Endometrial microvascular endothelial cells (primary cell): Measurements from ENCODE around the gene CEP55. TPM values are rescaled to one million over a fixed set of nuclear protein-coding genes. Genes with fewer than 3 reads are reported as not detected.
"Not testable (repeated sequence)": the region's sequence is repeated elsewhere in the genome, so short reads cannot be mapped to it uniquely, and the experiment has no call there.

Experiments
- in situ Hi-C: cut with HindIII; loops from 2 replicates; pipeline ENCODE4 v1.10.0; 2017; ENCODE audit warnings: low sequenced_read_pairs, low pct_unique_long_range_greater_than_20kb; ENCODE audit errors: inconsistent ontology term
- total RNA-seq: library from RNA; depleted of rRNA; stranded (reverse); fragments of >200 nt; gene quantifications from one replicate; pipeline ENCODE4 v1.2.3, GENCODE V29; 2015; ENCODE audit errors: inconsistent ontology term

The CEP55 gene
- total RNA-seq, 1 donor from 2014 or later = 72.3 TPM

DNA sequence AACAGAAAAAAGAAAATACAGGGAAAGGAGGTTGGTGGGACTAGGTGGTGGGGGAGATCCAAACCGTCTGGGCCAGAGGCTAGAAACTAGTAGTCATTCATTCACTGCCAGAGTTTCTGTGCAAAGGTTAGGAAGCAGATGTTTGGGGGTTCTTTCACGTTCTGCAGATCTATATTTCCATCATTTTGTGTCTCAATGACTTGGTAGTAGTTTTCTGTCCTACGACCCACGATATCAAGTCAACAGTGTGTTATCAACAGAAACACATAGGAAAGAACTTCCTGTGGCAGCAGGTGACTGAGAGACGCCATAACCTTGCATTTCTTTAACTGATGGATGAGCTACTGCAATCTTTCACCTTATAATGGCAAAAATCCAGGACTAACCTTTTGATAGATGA, 1.8 kb downstream of the CEP55 start:
- in situ Hi-C loops = no loop called here

DNA sequence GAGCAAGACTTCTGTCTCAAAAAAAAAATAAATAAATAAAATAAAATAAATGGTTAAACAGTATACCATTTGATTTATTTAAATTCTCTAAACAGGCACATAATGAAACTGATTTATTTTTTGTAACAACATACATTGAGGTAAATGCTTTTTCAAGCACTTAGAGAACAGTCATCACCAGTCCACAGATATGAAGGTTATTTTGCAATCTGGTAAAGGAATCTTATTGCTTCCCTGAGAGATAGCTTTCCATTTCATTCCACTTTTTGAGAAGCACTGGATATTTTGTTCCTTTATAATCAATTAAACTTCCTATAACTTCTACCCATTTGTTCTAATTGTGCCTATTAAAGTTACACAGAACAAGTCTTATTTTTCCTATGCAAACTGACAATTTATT, 5.2 kb downstream of the CEP55 start:
- in situ Hi-C loops = no loop called here

DNA sequence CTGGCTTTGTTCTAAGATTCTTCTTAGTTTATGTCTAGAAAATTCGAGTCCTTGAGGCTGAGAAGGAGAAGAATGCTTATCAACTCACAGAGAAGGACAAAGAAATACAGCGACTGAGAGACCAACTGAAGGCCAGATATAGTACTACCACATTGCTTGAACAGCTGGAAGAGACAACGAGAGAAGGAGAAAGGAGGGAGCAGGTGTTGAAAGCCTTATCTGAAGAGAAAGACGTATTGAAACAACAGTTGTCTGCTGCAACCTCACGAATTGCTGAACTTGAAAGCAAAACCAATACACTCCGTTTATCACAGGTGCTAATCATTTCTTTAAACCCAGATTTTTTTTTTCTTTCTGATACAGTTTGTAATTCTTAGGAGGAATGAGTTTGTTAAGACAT, 6.7 kb downstream of the CEP55 start:
- in situ Hi-C loops = no loop called here

DNA sequence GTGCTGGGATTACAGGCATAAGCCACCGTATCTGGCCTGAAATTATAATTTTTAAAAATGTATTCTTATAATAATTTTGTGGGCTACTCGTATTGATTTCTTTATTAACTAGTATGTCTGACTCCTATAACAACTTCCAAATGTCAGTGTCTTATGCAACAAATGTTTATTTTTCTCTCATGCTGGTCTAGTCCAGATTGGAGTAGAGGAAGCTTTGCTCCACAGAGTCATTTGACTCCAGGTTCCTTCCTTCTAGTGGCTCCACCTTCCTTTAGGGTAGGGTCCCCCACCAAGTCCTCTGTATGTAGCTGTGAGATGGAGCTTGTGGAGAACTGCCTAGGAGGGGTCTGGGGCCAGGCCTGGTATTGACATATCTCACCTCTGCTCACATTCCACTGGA, 8.7 kb downstream of the CEP55 start:
- in situ Hi-C loops = no loop called here

DNA sequence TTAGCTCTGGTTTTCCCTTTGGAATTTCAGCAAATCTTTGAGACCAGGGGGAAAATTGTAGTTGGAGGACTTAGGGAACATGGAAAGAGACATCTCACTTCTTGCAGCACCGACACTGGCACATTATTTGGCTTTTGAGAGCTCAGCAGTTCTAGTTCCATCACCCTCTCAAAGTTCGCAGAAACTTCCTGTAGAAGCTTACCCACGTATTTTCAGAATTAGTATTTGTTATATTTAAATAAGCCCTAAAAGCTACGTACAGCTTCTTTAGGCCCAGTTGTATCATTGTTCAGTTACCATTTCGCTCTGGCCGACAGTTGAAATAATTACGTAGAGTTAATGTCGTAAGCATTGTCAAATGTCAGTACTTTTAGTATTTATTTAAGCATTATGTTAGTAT, 13.4 kb downstream of the CEP55 start:
- in situ Hi-C loops = no loop called here

DNA sequence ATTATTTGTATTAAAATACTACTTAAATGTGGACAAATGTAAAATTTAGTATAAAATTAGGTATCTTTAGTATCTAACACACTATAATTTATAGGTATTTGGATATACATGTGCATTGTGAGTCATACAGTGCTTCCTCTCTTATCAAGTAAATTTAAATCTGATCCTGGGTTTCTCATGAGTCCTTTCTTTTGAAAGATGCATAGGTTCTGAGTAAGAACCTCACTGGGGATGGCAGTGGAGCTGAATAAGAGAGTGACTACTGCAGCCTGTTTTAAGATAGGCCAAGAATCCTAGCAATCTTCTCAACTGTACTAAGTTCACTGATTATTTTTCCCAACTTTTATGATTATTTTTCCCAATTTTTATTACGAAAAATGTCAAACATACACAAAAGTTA, 16.2 kb downstream of the CEP55 start:
- in situ Hi-C loops = no loop called here

DNA sequence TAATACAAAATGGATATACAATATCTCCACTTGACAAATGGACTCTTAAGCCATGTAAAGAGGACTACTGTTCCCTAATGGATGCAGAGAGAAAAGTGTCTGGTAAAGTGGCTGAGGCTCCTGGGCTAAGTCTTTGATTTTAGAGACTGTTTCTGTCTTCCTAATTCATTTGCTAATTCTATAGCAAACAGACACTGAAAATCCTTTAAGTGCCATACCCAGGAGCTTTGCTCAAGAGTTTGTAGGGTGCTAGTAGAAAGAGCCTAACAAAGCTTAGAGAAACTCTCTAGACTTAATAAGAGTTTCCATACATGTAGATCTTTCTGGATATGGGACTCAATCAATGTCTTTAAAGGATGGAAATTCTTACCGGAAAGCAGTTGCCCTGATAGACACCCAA, 16.7 kb downstream of the CEP55 start:
- in situ Hi-C loops = no loop called here

DNA sequence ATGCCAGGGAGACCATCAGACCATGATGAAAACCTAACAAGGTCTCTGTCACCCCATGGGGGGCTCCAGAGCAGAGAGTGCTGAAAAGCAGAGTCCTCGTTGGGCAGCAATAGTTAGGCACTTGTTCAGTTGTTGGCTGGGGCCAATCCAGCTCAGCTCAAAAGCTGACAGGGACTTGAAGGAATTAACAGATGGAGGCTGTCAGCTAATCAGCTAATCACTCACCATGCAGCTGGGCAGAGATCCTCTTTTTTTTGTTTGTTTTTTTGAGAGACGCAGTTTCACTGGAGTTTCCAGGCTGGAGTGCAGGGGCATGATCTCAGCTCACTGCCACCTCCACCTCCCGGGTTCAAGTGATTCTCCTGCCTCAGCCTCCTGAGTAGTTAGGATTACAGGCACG, 18.1 kb downstream of the CEP55 start:
- in situ Hi-C loops = no loop called here

DNA sequence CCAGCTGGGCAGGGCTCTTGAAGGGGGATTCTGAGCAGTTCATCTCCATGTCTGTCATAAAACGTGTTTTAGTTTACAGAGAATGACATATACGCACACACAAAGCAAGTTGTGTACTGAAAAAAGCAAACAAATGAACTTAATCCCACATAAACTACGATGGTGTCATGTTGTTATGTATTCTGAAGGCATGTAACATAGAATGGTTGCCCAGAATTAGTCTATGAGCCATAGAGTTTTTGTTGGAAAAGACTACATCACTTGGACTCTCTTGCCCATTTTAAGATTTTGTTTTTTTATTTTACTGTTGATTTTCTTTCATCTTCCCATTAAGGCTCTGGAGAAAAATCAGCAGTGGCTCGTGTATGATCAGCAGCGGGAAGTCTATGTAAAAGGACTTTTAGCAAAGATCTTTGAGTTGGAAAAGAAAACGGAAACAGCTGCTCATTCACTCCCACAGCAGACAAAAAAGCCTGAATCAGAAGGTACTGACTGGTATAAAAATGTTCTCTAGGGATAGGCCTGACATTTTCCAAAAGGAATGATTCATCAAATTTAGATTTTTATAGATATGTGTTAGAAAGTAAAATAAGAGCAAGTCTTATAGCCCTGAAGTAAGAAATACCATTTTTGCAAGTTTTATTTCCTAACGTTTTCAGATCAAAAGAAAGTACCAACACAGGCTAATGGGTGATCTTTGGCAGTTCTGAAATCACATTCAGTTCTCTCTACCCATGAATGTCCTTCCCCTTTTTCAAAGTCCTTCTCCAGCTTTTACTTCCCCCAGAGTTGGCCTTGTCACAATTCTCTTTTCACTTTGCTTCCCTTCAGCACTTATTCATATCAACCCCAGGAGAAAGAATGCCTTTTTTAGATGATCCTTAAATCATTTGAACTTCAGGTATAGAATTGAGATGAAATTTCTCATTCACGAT, 18.9 kb downstream of the CEP55 start:
- in situ Hi-C loops = no loop called here

DNA sequence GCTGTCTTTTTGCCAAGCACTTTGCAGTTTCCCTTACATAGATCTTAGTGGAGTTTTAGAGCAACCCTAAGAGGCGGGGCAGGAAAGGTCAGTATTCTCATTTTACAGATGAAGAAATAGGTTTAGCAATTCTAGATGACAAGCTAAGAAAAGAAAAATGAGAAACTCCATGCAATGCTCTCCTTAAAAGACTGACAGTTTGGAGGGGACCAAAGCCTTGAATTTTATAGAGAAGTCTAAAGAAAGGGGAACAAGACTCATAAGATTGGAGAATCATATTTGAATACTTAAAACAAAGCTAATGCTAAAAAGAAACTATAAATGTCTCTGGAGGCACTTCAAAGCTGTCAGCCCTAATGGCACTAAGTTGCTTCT, 19.6 kb downstream of the CEP55 start:
- in situ Hi-C loops = no loop called here

DNA sequence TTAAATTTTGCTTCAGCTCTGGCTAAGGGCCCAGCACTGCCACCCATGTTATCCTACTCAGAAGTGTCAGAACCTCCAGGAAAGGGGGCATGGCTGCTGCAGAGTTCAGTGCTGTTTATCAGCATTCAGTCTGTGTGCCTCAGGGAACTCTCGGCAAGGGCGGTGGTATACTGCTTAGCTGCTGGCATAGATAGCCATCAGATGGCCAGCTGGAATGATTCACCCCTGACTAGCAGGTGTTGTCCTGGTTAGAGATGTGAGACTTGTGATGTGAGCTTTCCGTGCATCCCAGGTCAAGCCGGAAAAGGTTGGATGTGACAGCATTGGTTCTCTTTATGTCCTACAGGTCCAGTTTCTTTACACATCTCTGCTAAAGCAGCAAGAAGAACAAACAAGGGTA, 22.1 kb downstream of the CEP55 start:
- in situ Hi-C loops = no loop called here

DNA sequence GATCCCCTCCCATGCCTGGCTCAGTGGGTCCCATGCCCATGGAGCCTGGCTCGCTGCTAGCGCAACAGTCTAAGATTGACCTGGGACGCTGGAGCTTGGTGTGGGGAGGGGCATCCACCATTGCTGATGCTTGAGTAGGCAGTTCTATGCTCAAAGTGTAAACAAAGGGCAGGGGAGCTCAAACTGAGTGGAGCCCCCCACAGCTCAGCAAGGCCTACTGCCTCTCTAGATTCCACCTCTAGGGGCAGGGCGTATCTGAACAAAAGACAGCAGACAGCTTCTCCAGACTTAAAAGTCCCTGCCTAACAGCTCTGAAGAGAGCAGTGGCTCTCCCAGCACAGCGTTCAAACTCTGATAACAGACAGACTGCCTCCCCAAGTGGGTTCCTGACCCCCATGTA, 38.9 kb downstream of the CEP55 start:
- in situ Hi-C loops = no loop called here

DNA sequence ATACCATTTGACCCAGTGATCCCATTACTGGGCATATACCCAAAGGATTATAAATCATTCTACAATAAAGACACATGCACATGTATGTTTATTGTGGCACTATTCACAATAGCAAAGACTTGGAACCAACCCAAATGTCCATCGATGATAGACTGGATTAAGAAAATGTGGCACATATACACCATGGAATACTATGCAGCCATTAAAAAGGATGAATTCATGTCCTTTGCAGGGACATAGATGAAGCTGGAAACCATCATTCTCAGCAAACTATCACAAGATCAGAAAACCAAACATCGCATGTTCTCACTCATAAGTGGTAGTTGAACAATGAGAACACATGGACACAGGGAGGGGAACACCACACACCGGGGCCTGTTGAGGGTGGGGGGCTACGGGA, 44.5 kb downstream of the CEP55 start:
- in situ Hi-C loops = not testable (repeated sequence)

DNA sequence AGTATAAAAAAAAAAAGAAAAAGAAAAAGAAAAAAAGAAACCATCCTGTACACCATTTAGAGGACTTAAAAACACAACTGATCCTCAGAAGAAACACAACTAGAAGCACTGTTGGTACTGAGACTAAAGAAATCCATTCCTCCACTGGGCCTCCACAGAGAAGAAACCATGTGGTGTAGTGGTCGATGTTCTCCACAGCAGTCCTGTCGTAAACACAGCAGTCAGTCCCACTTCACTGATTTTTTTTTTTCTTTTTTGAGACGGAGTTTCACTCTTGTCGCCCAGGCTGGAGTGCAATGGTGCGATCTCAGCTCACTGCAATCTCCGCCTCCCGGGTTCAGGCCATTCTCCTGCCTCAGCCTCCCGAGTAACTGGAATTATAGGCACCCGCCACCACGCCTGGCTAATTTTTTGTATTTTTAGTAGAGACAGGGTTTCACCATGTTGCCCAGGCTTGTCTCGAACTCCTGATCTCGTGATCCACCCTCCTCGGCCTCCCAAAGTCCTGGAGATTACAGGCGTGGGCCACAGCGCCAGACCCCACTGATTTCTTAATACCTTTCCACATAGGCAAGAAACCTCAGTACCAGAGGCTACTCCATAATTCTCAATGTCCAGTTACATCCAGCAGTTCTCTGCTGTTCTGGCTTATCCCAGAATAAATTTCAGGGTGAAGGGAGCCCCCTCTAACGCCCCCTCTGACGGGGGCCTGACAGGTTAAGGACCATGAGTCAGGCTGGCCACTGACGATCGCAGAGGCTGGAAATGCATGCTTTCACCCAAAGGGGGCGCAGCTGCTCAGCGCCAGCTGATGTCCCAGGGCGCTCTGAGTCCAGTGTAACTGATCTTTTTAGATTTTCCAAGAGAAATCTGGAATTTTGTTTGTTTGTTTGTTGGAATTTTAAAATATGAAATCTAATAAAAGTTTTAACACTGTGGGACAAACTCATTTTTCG, 45.3 kb downstream of the CEP55 start:
- in situ Hi-C loops = no loop called here

DNA sequence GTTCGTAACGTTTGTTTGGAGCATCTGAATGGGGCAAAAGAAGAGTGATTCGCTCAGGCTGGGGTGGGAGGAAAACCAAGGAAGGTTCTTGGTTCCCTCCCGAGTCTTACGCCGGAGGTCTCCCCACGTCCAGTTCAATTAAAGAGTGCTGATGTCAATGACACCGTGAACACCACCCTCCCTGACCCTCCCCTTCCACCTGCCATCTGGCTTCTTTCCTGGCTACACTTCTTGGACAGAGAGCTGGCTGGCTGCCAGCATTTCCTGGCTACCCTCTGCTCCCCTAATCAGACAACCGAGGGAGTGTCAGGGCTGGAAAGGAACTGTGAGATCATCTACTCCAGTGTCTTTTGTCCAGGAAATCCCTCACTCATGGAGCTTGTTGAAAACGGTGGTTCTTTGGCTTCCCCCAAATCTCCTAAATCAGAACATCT, 46.0 kb downstream of the CEP55 start:
- in situ Hi-C loops = no loop called here

DNA sequence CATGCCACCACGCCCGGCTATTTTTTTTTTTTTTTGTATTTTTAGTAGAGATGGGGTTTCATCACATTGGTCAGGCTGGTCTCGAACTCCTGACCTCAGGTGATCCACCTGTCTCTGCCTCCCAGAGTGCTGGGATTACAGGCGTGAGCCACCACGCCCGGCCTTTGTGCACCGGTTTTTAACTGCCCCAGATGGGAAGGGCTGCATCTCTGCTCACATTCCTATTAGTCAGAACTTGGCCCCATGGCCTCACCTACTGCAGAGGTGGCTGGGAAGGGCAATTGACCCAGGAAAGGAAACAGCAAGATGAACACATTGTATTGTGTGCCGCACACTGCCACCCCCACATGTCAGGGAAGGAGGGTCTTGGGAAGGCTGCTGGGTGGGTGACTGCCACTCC, 50.6 kb downstream of the CEP55 start:
- in situ Hi-C loops = not testable (repeated sequence)

DNA sequence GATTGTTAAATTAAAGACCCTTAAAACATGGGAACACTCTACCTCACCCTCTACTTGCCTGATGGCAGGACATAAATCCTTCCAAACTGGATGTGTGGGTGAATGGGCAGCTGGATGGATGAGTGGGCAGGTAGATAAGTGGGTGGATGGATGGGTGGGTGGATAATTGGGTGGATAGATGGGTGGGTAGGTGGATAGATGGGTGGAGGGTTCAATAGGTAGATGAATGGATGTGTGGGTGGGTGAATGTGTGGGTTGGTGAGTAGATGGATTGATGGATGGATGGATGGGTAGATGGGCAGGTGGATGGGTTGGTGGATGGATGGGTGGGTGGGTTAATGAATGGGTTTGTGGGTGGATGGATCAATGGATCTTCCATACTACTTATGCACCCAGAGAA, 51.1 kb downstream of the CEP55 start:
- in situ Hi-C loops = no loop called here

DNA sequence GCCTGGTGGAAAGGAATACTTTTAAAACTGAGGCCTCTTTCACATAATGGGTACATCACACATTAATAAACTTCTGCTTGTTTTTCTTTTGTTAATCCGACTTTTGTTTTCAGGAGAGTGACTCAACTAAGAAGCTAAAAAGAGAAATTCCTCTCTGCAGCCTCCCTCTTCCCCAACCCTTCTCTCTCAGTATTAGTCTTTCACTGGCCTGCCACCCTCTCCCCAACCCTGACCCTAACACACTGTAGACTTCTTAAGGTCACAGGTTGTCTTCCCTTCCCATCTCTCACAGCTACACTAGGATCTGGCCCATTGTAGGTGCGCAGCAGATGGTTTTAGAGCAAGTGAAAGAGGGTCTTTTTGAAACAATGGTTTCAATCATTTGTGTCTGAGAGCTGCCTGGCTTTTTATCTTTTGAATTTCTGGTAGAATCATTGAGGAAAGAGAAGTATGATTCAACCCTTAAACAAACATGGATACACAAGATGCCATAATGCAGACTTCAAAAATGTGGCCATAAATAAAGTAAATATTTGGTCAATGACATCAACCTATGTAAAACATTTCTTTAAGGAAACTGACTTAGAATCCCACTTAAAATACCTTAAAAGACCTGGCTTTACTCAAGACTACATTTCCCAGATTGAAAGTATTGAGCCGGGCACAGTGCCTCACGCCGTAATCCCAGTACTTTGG, 52.1 kb downstream of the CEP55 start:
- in situ Hi-C loops = no loop called here

DNA sequence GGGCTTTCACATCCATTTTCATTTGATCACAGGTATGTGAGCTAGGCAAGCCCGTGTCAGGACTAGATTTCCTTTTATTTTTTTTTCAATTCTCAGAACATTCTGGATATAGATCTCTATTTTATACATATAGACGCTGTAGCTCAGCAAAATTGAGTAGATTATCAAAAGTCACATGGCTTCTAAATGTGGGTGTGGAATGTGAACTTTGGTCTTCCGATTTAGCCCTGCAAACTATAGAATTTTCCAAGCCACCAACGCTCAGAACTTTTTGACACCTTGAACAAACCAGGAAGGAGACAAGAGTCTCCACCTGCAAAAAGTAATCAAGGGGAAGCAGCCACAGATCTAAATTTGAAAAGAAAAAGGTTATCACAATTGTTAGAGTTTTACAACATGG, 54.2 kb downstream of the CEP55 start:
- in situ Hi-C loops = no loop called here
